Rectal smooth muscle tissue (tissue), 1 donor: ENCODE measurements around the gene RSPH10B2.
"Not testable (repeated sequence)": the region's sequence is repeated elsewhere in the genome, so short reads cannot be mapped to it uniquely, and the experiment has no call there.

Source experiments
- H3K27ac ChIP-seq: one replicate; pipeline ENCODE4 v1.7.0; 2013; ENCODE audit warnings: low read depth, low read length, inconsistent platforms
- H3K27me3 ChIP-seq: one replicate; pipeline ENCODE4 v1.7.0; 2013; ENCODE audit warnings: low read length; ENCODE audit not compliant: control insufficient read depth, insufficient read depth
- H3K36me3 ChIP-seq: one replicate; pipeline ENCODE4 v1.7.0; 2013; ENCODE audit warnings: low read length; ENCODE audit not compliant: control insufficient read depth, insufficient read depth
- H3K4me1 ChIP-seq: one replicate; pipeline ENCODE4 v1.7.0; 2013; ENCODE audit warnings: low read length; ENCODE audit not compliant: control insufficient read depth, insufficient read depth
- H3K4me3 ChIP-seq: one replicate; pipeline ENCODE4 v1.7.0; 2013; ENCODE audit warnings: low read length
- H3K9ac ChIP-seq: one replicate; pipeline ENCODE4 v1.7.0; 2013; ENCODE audit warnings: low read length

RSPH10B2 gene

GRCh38 chr7:6830026-6830425 lies 76.1 kb downstream of the RSPH10B2 start:
- not testable (repeated sequence) for H3K36me3 ChIP-seq, H3K9ac ChIP-seq, H3K27ac ChIP-seq, H3K4me1 ChIP-seq, H3K27me3 ChIP-seq, H3K4me3 ChIP-seq

- H3K4me1 ChIP-seq = no peaks in the 10 kb centered on the region
- H3K4me3 ChIP-seq = no peak overlapping the region
- H3K36me3 ChIP-seq = no peaks in the 10 kb centered on the region
- no peak overlapping the region for H3K27ac ChIP-seq
- H3K27me3 ChIP-seq = no peaks in the 10 kb centered on the region
- no peak overlapping the region for H3K9ac ChIP-seq
Measured at GRCh38 chr7:6831018-6831725, 77.3 kb downstream of the RSPH10B2 start.

GRCh38 chr7:6833636-6834035 lies 79.7 kb downstream of the RSPH10B2 start:
- Histone ChIP-seq H3K9ac (no peak overlapping the region), H3K4me1 (no peaks in the 10 kb centered on the region), H3K27ac (no peak overlapping the region), H3K36me3 (no peaks in the 10 kb centered on the region), H3K27me3 (no peaks in the 10 kb centered on the region), H3K4me3 (no peak overlapping the region)

- H3K4me1 ChIP-seq, H3K9ac ChIP-seq, H3K36me3 ChIP-seq, H3K4me3 ChIP-seq, H3K27me3 ChIP-seq, H3K27ac ChIP-seq: not testable (repeated sequence)
Measured at GRCh38 chr7:6835521-6835920, 81.6 kb downstream of the RSPH10B2 start.

- not testable (repeated sequence) for H3K4me3 ChIP-seq, H3K27ac ChIP-seq, H3K9ac ChIP-seq, H3K36me3 ChIP-seq, H3K27me3 ChIP-seq, H3K4me1 ChIP-seq
Measured at GRCh38 chr7:6837081-6837480, 83.2 kb downstream of the RSPH10B2 start.

GRCh38 chr7:6842278-6842921 lies 88.5 kb downstream of the RSPH10B2 start:
- not testable (repeated sequence) for H3K27ac ChIP-seq

GRCh38 chr7:6843092-6843491 lies 89.2 kb downstream of the RSPH10B2 start:
- not testable (repeated sequence) for H3K9ac ChIP-seq, H3K27ac ChIP-seq, H3K27me3 ChIP-seq, H3K4me1 ChIP-seq, H3K4me3 ChIP-seq, H3K36me3 ChIP-seq

More at GRCh38 chr7:6842278-6842921, 88.5 kb downstream of the RSPH10B2 start:
- H3K27me3 ChIP-seq, H3K36me3 ChIP-seq, H3K4me1 ChIP-seq, H3K4me3 ChIP-seq, H3K9ac ChIP-seq: not testable (repeated sequence)

- H3K27me3 ChIP-seq, H3K27ac ChIP-seq, H3K4me3 ChIP-seq, H3K4me1 ChIP-seq, H3K9ac ChIP-seq, H3K36me3 ChIP-seq: not testable (repeated sequence)
Measured at GRCh38 chr7:6843654-6844053, 89.8 kb downstream of the RSPH10B2 start.

GRCh38 chr7:6845971-6846449 lies 92.1 kb downstream of the RSPH10B2 start:
- H3K9ac ChIP-seq = not testable (repeated sequence)

GRCh38 chr7:6847751-6848150 lies 93.8 kb downstream of the RSPH10B2 start:
- not testable (repeated sequence) for H3K27ac ChIP-seq, H3K4me3 ChIP-seq, H3K9ac ChIP-seq, H3K4me1 ChIP-seq, H3K27me3 ChIP-seq, H3K36me3 ChIP-seq

More at GRCh38 chr7:6845971-6846449, 92.1 kb downstream of the RSPH10B2 start:
- H3K4me1 ChIP-seq, H3K27ac ChIP-seq, H3K36me3 ChIP-seq, H3K4me3 ChIP-seq, H3K27me3 ChIP-seq: not testable (repeated sequence)
